GM12892 (cell line): ENCODE measurements around the gene SERPING1.

Source experiments
- POLR2A ChIP-seq: IDR thresholded peaks from 2 replicates; pipeline ENCODE4 v1.6.1; 2011; ENCODE audit warnings: low read depth, low read length, control low read depth
- POLR2AphosphoS5 ChIP-seq: IDR thresholded peaks from 2 replicates; pipeline ENCODE4 v1.6.1; 2011; ENCODE audit warnings: low read depth, low read length, control low read depth

DNA sequence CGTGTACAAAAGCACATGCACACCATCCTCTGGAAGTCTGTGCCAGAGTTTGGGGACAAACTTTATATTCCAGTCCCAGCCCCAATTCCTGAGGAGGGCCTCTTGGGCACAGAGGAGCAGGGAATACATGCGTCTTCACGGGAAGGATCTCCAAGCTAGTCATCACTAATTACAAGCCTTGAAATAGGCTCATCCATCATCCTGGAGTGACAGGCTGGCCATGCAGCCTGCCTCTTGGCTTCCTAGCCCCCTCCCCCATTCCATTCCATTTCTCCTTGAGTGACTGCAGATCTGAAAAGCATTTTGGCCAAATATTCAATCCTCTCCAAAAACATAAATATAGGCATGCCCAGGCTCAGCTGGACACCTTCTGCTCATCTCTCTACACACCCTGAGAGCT lies 24.8 kb downstream of the SERPING1 start:
- TF ChIP-seq POLR2AphosphoS5, result no peak
- no peak for TF ChIP-seq POLR2A
